Right lobe of liver (tissue), 6 donors: Measurements from ENCODE around the gene WWC2. TPM values are rescaled to one million over a fixed set of nuclear protein-coding genes. Genes with fewer than 3 reads are reported as not detected.

Experiments
- ATAC-seq, 4 donors: fragments of 200-7000 bp; cut with Tn5 transposase; one replicate each; pipeline ENCODE4 v1.9.1; 2020; ENCODE audit warnings: mild to moderate bottlenecking in 4 of 4, moderate library complexity in 4 of 4
- DNase-seq, 3 donors: peaks; one replicate each; pipeline ENCODE4 v3.0.0-alpha.2; 2020
- H3K27ac ChIP-seq, 3 donors: fragments of 200-600 bp; one replicate each; pipeline ENCODE4 v1.8.0; 2022
- H3K27me3 ChIP-seq, 2 donors: fragments of 200-600 bp; one replicate each; pipeline ENCODE4 v1.8.0; 2022
- H3K36me3 ChIP-seq, 4 donors: fragments of 200-600 bp; sonication (generic) in 1 of 4; one replicate each; pipeline versions ENCODE4 v1.5.1 to v1.8.0; 2017 to 2022; ENCODE audit warnings: control low read depth in 1 of 4
- H3K4me1 ChIP-seq, 4 donors: fragments of 200-600 bp; sonication (generic) in 1 of 4; one replicate each; pipeline versions ENCODE4 v1.5.1 to v1.8.0; 2017 to 2022; ENCODE audit warnings: control low read depth in 1 of 4
- H3K4me3 ChIP-seq, 3 donors: fragments of 200-600 bp; one replicate each; pipeline ENCODE4 v1.8.0; 2022
- H3K9me3 ChIP-seq, 4 donors: fragments of 200-600 bp; sonication (generic) in 1 of 4; one replicate each; pipeline versions ENCODE4 v1.5.1 to v1.8.0; 2017 to 2022; ENCODE audit warnings: control low read depth in 1 of 4
- CTCF ChIP-seq, 4 donors: fragments of 200-600 bp in 3 of 4; fragments of 450-650 bp in 1 of 4; IDR thresholded peaks; one replicate each; pipeline versions ENCODE4 v1.5.1 to v1.8.0; 2016 to 2022; ENCODE audit warnings: antibody characterized with exemption in 4 of 4, mild to moderate bottlenecking in 2 of 4
- POLR2A ChIP-seq: fragments of 450-650 bp; IDR thresholded peaks from one replicate; pipeline ENCODE4 v1.6.1; 2017; ENCODE audit warnings: antibody characterized with exemption, mild to moderate bottlenecking
- WGBS: methylation state at CpG from one replicate; pipeline ENCODE4 v1.1.6; 2018; ENCODE audit warnings: low coverage, low lambda C conversion rate; ENCODE audit not compliant: insufficient coverage; ENCODE audit errors: missing lambda C conversion rate; 5-methylcytosine and 5-hydroxymethylcytosine counted together
- intact Hi-C, 2 donors: fragments of 100-400 bp; cut with DNase I; formaldehyde crosslinking; loops; one replicate each; pipeline versions ENCODE4 v1.11.2 to v1.14.1; 2022
- total RNA-seq, 6 experiments: library from RNA; depleted of rRNA in 2 of 6; stranded (reverse); fragments of >200 nt in 2 of 6; fragmentation: NEBNext Ultra II Directional in 3 of 6; extraction: Animal tissue kit (Norgen Biotek cat#: 25700) in 3 of 6; gene quantifications; one replicate each; pipeline versions ENCODE4 v1.1.0 to v1.2.4, GENCODE V29; 2016 to 2023
- donor health status: DM: no; HTN: yes; CAD: no.
- donor health status: DM: no; HTN: no; CAD: no.
- donor health status: DM: no; HTN: no; CAD: no.
- donor health status: DM: no; HTN: yes; CAD: no.
- donor health status: DM: no; HTN: yes; CAD: no.

Gene WWC2
- total RNA-seq, 6 experiments from 2014 or later, result 19.5 to 48.9 (median 34.4) TPM

GRCh38 chr4:183136855-183137254, 37.8 kb downstream of the WWC2 start:
- peak in 1 of 4 donors; percentile 29 for ATAC-seq
- no peak for TF ChIP-seq CTCF (IDR thresholded peaks at IDR 0.05)
- no peak for TF ChIP-seq POLR2A
- 86% methylated on average over 1 of the region's 3 CpGs for WGBS
- no peaks in the 10 kb centered on the region for H3K9me3 ChIP-seq
- intact Hi-C loops, result no loop called here
- H3K27ac ChIP-seq, result no peak overlapping the region
- DNase-seq, result no peak
- no peaks in the 10 kb centered on the region for H3K36me3 ChIP-seq
- H3K27me3 ChIP-seq, result no peaks in the 10 kb centered on the region
- H3K4me3 ChIP-seq, result no peak overlapping the region
- H3K4me1 ChIP-seq, result peaks cover 0 to 3% (median under 1%) of the 10 kb centered on the region in 4 donors

- intact Hi-C loops, result no loop called here
- no peak for TF ChIP-seq CTCF (IDR thresholded peaks at IDR 0.05)
- no peak for TF ChIP-seq POLR2A
- H3K27ac ChIP-seq, result no peak overlapping the region
- peaks cover 0 to 22% (median 7%) of the 10 kb centered on the region in 4 donors for H3K4me1 ChIP-seq
- H3K4me3 ChIP-seq, result no peak overlapping the region
- H3K27me3 ChIP-seq, result no peaks in the 10 kb centered on the region
- no peaks in the 10 kb centered on the region for H3K9me3 ChIP-seq
- no peak for DNase-seq
- WGBS, result 57% methylated on average over 2 of the region's 4 CpGs
- no peak for ATAC-seq
- H3K36me3 ChIP-seq, result no peaks in the 10 kb centered on the region
Observed at GRCh38 chr4:183139058-183139750, 40.1 kb downstream of the WWC2 start.

GRCh38 chr4:183139972-183140570, 41.0 kb downstream of the WWC2 start:
- no peak for TF ChIP-seq CTCF (IDR thresholded peaks at IDR 0.05)
- no peak for TF ChIP-seq POLR2A
- Histone ChIP-seq H3K36me3 (no peaks in the 10 kb centered on the region), H3K4me1 (peaks cover 0 to 24% (median 7%) of the 10 kb centered on the region in 4 donors), H3K4me3 (no peak overlapping the region), H3K9me3 (no peaks in the 10 kb centered on the region), H3K27me3 (no peaks in the 10 kb centered on the region), H3K27ac (no peak overlapping the region)
- ATAC-seq (no peak), DNase-seq (no peak)
- intact Hi-C loops, result no loop called here
- 85% methylated on average over 7 of the region's 9 CpGs for WGBS

GRCh38 chr4:183140911-183141320, 41.9 kb downstream of the WWC2 start:
- H3K9me3 ChIP-seq, result no peaks in the 10 kb centered on the region
- ATAC-seq (peak in 1 of 4 donors; percentile 10), DNase-seq (no peak)
- intact Hi-C loops, result no loop called here
- TF ChIP-seq POLR2A (no peak), CTCF (IDR thresholded peaks at IDR 0.05) (no peak)
- H3K36me3 ChIP-seq, result no peaks in the 10 kb centered on the region
- no peak overlapping the region for H3K4me3 ChIP-seq
- H3K27me3 ChIP-seq, result no peaks in the 10 kb centered on the region
- 60% methylated on average over 2 of the region's 2 CpGs for WGBS
- H3K27ac ChIP-seq, result no peak overlapping the region
- H3K4me1 ChIP-seq, result peaks cover 0 to 24% (median 8%) of the 10 kb centered on the region in 4 donors
